ENCODE measurements around the gene G6PC1. TPM values are rescaled to one million over a fixed set of nuclear protein-coding genes. Genes with fewer than 3 reads are reported as not detected.
"Not testable (repeated sequence)": the region's sequence is repeated elsewhere in the genome, so short reads cannot be mapped to it uniquely, and the experiment has no call there.

Gene G6PC1
- total and polyA plus RNA-seq, 2 experiments from 2014 or later, result not detected

DNA sequence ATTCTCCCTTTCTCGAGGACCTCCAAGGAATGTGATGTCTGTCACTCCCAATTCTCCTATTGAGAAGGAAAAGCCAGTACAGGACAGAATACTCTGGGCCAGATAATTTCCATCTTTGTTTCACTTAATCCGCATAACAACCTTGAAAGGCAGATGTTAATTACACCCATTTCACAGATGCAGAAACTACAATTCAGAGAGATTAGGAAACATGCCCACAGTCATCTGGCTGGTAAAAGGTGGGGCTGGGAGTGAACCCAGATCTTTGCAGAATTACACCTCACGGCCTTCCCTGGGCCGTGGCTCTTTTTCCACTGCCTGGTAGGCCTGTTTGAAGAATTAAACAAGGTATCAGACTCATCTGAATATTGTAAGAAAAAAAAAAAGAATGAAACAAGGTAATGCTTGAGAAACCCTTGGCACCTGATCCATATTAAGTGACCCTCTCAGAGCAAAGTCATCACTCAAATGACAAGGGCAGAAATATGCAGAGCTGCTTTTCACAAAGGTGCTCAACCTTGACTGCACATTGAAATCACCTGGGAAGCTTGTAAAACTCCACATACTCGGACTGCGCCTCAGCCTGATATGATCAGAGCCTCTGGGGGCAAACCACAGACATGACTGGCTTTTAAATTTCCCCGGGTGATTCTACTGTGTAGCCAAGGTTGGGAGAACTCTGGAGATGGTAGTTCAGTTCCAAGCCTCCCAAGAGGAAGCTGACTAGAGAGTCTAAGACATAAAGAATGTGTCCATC is 16.6 kb upstream of the G6PC1 start:
- DNase-seq (ENCODE audit: low read depth in 1 of 2, low spot score in 1 of 2), result no peak
- Histone ChIP-seq H3K4me3 (no peak overlapping the region), H3K4me1 (ENCODE audit: low read depth) (no peaks in the 10 kb centered on the region), H3K36me3 (no peaks in the 10 kb centered on the region), H3K27ac (no peak overlapping the region), H3K9me3 (ENCODE audit: low read depth) (no peaks in the 10 kb centered on the region), H3K27me3 (no peaks in the 10 kb centered on the region)
- TF ChIP-seq, protein P1, sequence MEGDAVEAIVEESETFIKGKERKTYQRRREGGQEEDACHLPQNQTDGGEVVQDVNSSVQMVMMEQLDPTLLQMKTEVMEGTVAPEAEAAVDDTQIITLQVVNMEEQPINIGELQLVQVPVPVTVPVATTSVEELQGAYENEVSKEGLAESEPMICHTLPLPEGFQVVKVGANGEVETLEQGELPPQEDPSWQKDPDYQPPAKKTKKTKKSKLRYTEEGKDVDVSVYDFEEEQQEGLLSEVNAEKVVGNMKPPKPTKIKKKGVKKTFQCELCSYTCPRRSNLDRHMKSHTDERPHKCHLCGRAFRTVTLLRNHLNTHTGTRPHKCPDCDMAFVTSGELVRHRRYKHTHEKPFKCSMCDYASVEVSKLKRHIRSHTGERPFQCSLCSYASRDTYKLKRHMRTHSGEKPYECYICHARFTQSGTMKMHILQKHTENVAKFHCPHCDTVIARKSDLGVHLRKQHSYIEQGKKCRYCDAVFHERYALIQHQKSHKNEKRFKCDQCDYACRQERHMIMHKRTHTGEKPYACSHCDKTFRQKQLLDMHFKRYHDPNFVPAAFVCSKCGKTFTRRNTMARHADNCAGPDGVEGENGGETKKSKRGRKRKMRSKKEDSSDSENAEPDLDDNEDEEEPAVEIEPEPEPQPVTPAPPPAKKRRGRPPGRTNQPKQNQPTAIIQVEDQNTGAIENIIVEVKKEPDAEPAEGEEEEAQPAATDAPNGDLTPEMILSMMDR (IDR thresholded peaks at IDR 0.05; ENCODE audit: low read depth, low read length), result no peak

DNA sequence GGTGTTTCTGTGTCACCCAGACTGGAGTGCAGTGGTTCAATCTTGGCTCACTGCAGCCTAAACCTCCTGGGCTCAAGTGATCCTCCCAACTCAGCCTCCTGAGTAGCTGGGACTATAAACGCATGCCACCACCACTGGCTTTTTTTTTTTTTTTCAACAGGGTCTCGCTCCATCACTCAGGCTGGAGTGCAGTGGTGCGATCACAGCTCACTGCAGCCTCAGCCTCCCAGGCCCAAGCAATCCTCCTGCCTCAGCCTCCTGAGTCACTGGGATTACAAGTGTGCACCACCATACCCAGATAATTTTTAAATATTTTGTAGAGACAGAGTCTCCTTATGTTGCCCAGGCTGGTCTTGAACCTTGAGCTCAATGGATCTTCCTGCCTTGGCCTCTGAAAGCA is 14.8 kb upstream of the G6PC1 start:
- not testable (repeated sequence) for H3K4me1 ChIP-seq (ENCODE audit: low read depth); H3K36me3 ChIP-seq; DNase-seq (ENCODE audit: low read depth in 1 of 2, low spot score in 1 of 2); H3K27me3 ChIP-seq; H3K4me3 ChIP-seq; H3K27ac ChIP-seq; H3K9me3 ChIP-seq (ENCODE audit: low read depth)

DNA sequence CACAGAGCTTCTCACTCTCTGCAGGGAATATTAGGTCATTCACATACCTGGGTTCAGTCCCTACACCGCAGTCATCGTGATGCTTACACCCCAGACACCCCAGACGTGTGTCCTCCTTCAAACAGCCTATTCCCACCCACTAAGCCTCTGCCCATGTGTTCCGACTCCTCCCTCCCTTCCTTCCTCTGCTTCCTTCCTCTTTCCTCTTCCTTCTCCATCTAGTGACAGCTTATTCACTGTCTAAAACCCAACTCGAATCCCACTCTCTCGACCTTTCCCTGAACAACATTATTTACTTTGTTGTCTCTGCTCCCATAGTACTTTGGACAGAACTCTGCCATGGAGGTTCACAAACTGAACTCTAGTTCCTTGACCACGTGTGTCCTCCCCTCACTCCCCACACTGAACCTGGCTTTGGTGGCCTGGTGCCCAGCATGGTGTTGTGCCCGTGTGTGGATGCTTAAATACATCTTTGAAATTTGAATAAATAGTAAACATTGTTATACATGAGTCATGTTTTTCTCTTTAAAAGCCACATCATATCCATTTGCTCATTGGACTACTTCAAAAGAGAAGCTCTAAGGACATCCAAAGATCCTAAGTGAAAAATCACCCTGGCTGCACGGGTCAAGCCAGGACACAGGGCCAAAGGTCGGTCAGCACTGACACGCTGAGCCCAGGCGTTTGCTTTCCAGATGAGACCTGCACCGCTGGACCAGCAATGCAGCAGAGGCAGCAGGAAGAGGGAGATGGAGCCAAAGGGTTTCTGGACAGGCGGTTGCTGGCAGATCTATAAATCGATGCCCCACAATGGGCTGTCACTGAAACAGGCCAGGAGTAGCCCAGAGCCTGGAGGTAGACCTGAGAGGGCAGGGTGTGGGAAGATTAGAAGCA is 14.1 kb upstream of the G6PC1 start:
- DNase-seq (ENCODE audit: low read depth in 1 of 2, low spot score in 1 of 2), result no peak

DNA sequence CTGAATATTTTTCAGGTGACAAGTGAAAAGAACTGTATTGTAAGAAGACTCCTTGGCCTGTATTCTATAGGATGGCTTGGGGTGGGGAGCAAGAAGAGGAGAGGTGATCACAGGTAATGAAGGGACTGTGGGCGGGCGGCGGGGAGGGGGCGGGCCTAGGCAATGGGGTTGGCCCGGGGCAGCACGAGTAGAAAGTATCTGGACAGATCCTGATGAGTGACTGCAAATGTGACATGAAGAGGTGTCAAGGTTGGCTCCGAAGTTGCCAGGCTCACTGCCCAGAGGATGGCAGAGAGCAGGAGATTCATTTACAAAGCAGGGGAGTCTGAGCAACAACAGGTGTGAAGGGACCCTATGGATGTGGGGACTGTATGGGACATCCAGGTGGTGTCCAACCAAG is 10.8 kb upstream of the G6PC1 start:
- H3K36me3 ChIP-seq, result no peaks in the 10 kb centered on the region
- DNase-seq (ENCODE audit: low read depth in 1 of 2, low spot score in 1 of 2), result no peak
- H3K4me3 ChIP-seq, result no peak overlapping the region
- H3K27me3 ChIP-seq, result no peaks in the 10 kb centered on the region
- H3K4me1 ChIP-seq (ENCODE audit: low read depth), result peaks cover 24% of the 10 kb centered on the region
- no peaks in the 10 kb centered on the region for H3K9me3 ChIP-seq (ENCODE audit: low read depth)
- H3K27ac ChIP-seq, result no peak overlapping the region
- TF ChIP-seq, protein P1 (IDR thresholded peaks at IDR 0.05; ENCODE audit: low read depth, low read length), result no peak

More for the DNA sequence above, 14.1 kb upstream of the G6PC1 start:
- TF ChIP-seq, protein P1 (IDR thresholded peaks at IDR 0.05; ENCODE audit: low read depth, low read length), result no peak
- no peak overlapping the region for H3K4me3 ChIP-seq
- no peaks in the 10 kb centered on the region for H3K27me3 ChIP-seq
- H3K27ac ChIP-seq, result no peak overlapping the region
- H3K4me1 ChIP-seq (ENCODE audit: low read depth), result peaks cover 8% of the 10 kb centered on the region
- no peaks in the 10 kb centered on the region for H3K36me3 ChIP-seq
- H3K9me3 ChIP-seq (ENCODE audit: low read depth), result no peaks in the 10 kb centered on the region

DNA sequence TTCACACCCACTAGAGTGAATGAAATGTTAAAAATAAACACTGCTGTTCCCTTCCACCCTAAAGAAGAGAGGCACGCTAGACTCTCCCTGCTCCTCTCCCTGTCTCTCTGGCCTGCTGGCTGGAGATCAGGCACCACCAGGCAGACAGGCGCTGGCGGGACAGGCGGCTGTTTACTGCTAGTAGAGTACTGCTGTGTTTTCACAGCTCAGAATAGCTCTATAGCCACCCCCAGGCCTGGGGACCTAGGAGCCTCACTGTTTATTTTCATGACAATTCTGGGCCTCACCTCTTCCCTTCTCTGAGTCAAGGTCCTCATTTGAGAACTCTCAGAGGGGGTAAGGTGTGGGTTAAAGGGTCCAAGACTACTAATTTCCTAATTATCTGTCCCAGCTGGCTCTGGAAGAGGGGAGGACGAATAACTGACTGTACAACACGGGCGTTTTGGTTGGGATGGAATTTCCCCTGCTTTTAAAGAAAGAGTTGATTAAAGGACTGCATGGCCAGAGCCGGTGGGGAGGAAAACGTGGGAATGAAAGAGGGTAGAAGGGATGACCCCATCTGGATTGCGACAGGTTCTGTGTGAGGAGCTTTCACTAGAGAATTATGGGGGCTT is 9.0 kb upstream of the G6PC1 start:
- Histone ChIP-seq H3K27ac (peak overlapping the region; percentile 95), H3K36me3 (no peaks in the 10 kb centered on the region), H3K27me3 (no peaks in the 10 kb centered on the region), H3K9me3 (ENCODE audit: low read depth) (no peaks in the 10 kb centered on the region), H3K4me3 (no peak overlapping the region), H3K4me1 (ENCODE audit: low read depth) (peaks cover 24% of the 10 kb centered on the region)
- TF ChIP-seq, protein P1 (IDR thresholded peaks at IDR 0.05; ENCODE audit: low read depth, low read length), result no peak
- peak in 1 of 2 donors; percentile 72 for DNase-seq (ENCODE audit: low read depth in 1 of 2, low spot score in 1 of 2)

Data from cardiac muscle cell (in vitro differentiated cells and primary cell).